ENCODE results near the gene GMDS. TPM values are rescaled to one million over a fixed set of nuclear protein-coding genes. Genes with fewer than 3 reads are reported as not detected.

The GMDS gene
- total and polyA plus RNA-seq, 2 donors (not counting 1 experiment from before 2014, with no cell fraction given): 12.7 to 34.5 TPM

GRCh38 chr6:1630212-1630770, 615.1 kb downstream of the GMDS start:
- H3K27me3 ChIP-seq (ENCODE audit: control insufficient read depth, insufficient read depth, low read length): peaks cover 20% of the 10 kb centered on the region
- H3K9me3 ChIP-seq (ENCODE audit: control insufficient read depth, insufficient read depth, low read depth, low read length): no peaks in the 10 kb centered on the region
- H3K27ac ChIP-seq (ENCODE audit: insufficient read depth, low read length): no peak overlapping the region

GRCh38 chr6:1629316-1629715, 616.1 kb downstream of the GMDS start:
- Histone ChIP-seq H3K79me2 (ENCODE audit: control insufficient read depth, insufficient read depth, low read length) (no peaks in the 10 kb centered on the region), H3K27me3 (ENCODE audit: control insufficient read depth, insufficient read depth, low read length) (peaks cover 20% of the 10 kb centered on the region), H3K9ac (ENCODE audit: insufficient read depth, low read length) (no peak overlapping the region), H2AFZ (ENCODE audit: low read length) (no peak overlapping the region), H3K4me3 (replicated peaks in 1 of 4; ENCODE audit: control extremely low read depth in 1 of 4, insufficient read depth in 1 of 4, low read depth in 3 of 4, low read length in 4 of 4) (no peak overlapping the region), H4K20me1 (ENCODE audit: control insufficient read depth, extremely low read depth, insufficient read depth, low read length) (no peaks in the 10 kb centered on the region), H3K9me3 (ENCODE audit: control insufficient read depth, insufficient read depth, low read depth, low read length) (no peaks in the 10 kb centered on the region), H3K27ac (ENCODE audit: insufficient read depth, low read length) (no peak overlapping the region), H3K36me3 (ENCODE audit: control insufficient read depth, insufficient read depth, low read length) (no peaks in the 10 kb centered on the region), H3K4me1 (ENCODE audit: control insufficient read depth, extremely low read depth, insufficient read depth, low read length) (no peaks in the 10 kb centered on the region), H3K4me2 (ENCODE audit: extremely low read depth, insufficient read depth, low read length) (no peak overlapping the region)
- DNase-seq (ENCODE audit: low read depth in 2 of 2): no peak
- TF ChIP-seq CTCF (conservative IDR thresholded peaks at IDR 0.05 in 1 of 2, IDR thresholded peaks at IDR 0.05 in 1 of 2; ENCODE audit: low read depth in 1 of 2, low read length in 2 of 2) (no peak), EZH2 (IDR thresholded peaks at IDR 0.05; ENCODE audit: low read length, missing control alignments) (no peak)

More at GRCh38 chr6:1630212-1630770, 615.1 kb downstream of the GMDS start:
- Histone ChIP-seq H3K4me3 (replicated peaks in 1 of 4; ENCODE audit: control extremely low read depth in 1 of 4, insufficient read depth in 1 of 4, low read depth in 3 of 4, low read length in 4 of 4) (no peak overlapping the region), H3K4me1 (ENCODE audit: control insufficient read depth, extremely low read depth, insufficient read depth, low read length) (no peaks in the 10 kb centered on the region), H3K36me3 (ENCODE audit: control insufficient read depth, insufficient read depth, low read length) (no peaks in the 10 kb centered on the region), H3K9ac (ENCODE audit: insufficient read depth, low read length) (no peak overlapping the region), H3K4me2 (ENCODE audit: extremely low read depth, insufficient read depth, low read length) (no peak overlapping the region), H3K79me2 (ENCODE audit: control insufficient read depth, insufficient read depth, low read length) (no peaks in the 10 kb centered on the region), H4K20me1 (ENCODE audit: control insufficient read depth, extremely low read depth, insufficient read depth, low read length) (no peaks in the 10 kb centered on the region), H2AFZ (ENCODE audit: low read length) (no peak overlapping the region)
- DNase-seq (ENCODE audit: low read depth in 2 of 2): no peak
- TF ChIP-seq EZH2 (IDR thresholded peaks at IDR 0.05; ENCODE audit: low read length, missing control alignments) (no peak), CTCF (conservative IDR thresholded peaks at IDR 0.05 in 1 of 2, IDR thresholded peaks at IDR 0.05 in 1 of 2; ENCODE audit: low read depth in 1 of 2, low read length in 2 of 2) (no peak)

GRCh38 chr6:1627827-1628560, 617.4 kb downstream of the GMDS start:
- Histone ChIP-seq H4K20me1 (ENCODE audit: control insufficient read depth, extremely low read depth, insufficient read depth, low read length) (no peaks in the 10 kb centered on the region), H3K9me3 (ENCODE audit: control insufficient read depth, insufficient read depth, low read depth, low read length) (no peaks in the 10 kb centered on the region), H3K9ac (ENCODE audit: insufficient read depth, low read length) (no peak overlapping the region), H3K4me1 (ENCODE audit: control insufficient read depth, extremely low read depth, insufficient read depth, low read length) (no peaks in the 10 kb centered on the region), H3K4me3 (replicated peaks in 1 of 4; ENCODE audit: control extremely low read depth in 1 of 4, insufficient read depth in 1 of 4, low read depth in 3 of 4, low read length in 4 of 4) (no peak overlapping the region), H3K27ac (ENCODE audit: insufficient read depth, low read length) (no peak overlapping the region), H3K27me3 (ENCODE audit: control insufficient read depth, insufficient read depth, low read length) (peaks cover 20% of the 10 kb centered on the region), H3K4me2 (ENCODE audit: extremely low read depth, insufficient read depth, low read length) (no peak overlapping the region), H2AFZ (ENCODE audit: low read length) (no peak overlapping the region), H3K79me2 (ENCODE audit: control insufficient read depth, insufficient read depth, low read length) (no peaks in the 10 kb centered on the region), H3K36me3 (ENCODE audit: control insufficient read depth, insufficient read depth, low read length) (no peaks in the 10 kb centered on the region)
- TF ChIP-seq EZH2 (IDR thresholded peaks at IDR 0.05; ENCODE audit: low read length, missing control alignments) (no peak), CTCF (conservative IDR thresholded peaks at IDR 0.05 in 1 of 2, IDR thresholded peaks at IDR 0.05 in 1 of 2; ENCODE audit: low read depth in 1 of 2, low read length in 2 of 2) (no peak)
- DNase-seq (ENCODE audit: low read depth in 2 of 2): no peak

All from fibroblast of lung (primary cell).